ENCODE measurements around the gene ZSWIM5.

Gene ZSWIM5

GRCh38 chr1:45023663-45024062, 182.7 kb downstream of the ZSWIM5 start:
- no peak for DNase-seq (ENCODE audit: low read depth)

GRCh38 chr1:45018599-45019230, 187.7 kb downstream of the ZSWIM5 start:
- peak; percentile 56 for DNase-seq (ENCODE audit: low read depth)

- no peak for DNase-seq (ENCODE audit: low read depth)
Measured at GRCh38 chr1:45016767-45017166, 189.6 kb downstream of the ZSWIM5 start.

- DNase-seq (ENCODE audit: low read depth), result no peak
Measured at GRCh38 chr1:45016090-45016697, 190.2 kb downstream of the ZSWIM5 start.

DNA sequence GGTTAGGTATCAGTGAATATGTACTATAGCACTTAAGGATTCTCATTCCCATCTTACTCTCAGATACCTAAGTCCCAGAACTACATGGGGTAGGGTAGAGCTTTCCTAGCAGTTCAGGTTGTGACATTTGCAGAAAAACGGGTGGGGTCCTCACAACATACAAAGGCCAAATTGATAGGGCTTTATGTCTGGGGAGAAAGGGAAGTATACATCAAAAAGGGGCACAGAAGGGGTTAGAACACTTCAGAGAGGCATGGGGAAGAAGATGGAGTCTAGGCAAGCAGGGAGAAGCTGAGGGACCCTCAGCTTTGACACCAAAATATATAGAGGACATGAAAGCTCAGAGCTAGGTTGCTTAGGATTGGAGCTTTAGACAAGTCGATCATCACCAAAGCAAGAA, 190.7 kb downstream of the ZSWIM5 start:
- DNase-seq (ENCODE audit: low read depth), result no peak

- DNase-seq (ENCODE audit: low read depth), result peak; percentile 69
Measured at GRCh38 chr1:45014321-45015028, 191.9 kb downstream of the ZSWIM5 start.

- DNase-seq (ENCODE audit: low read depth), result no peak
Measured at GRCh38 chr1:45013551-45014209, 192.7 kb downstream of the ZSWIM5 start.

GRCh38 chr1:45012639-45013278, 193.6 kb downstream of the ZSWIM5 start:
- DNase-seq (ENCODE audit: low read depth), result peak; percentile 32

DNA sequence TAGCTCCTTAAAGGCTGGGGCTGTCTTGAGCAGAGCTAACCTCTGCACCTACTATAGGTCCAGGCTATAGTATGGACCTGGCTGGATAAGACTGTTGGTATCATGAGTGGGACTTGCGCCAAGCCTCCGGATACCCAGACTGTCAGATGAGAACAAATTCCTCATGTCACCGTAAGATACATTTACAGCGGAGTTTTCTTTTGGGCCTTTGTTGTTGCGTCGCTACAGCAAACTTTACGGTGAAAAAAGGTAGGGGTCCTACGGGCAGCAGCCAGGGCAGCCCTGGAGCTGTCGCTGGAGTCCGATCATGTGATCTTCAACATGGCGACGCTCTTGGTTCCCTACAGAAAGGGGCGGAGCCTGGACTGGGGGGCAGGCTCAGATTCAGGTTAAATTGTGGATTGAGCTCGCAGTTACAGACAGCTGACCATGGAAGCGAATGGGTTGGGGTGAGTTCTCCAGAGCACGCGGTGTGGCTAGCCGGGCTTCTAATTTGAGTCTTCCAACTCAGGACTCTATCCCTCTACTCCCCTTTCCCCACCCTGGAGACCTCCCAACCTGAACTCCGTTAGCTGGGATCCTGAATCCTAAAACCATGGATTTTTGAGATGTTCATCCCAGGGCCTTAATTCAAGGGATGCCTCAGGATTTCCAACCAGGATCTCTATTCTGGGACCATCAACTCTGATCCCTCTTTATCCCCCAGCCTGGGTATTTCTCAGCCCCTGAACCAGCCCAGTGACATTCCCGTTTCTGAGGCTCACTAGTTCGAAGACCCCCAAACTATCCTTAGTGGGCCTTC, 194.4 kb downstream of the ZSWIM5 start, which contains the start of gene UROD:
Gene UROD (plus strand): TSS at position 418 of the 802 bp plus-strand sequence. CDS start 12 bp downstream, at position 430.
- DNase-seq (ENCODE audit: low read depth), result peak; percentile 87

- DNase-seq (ENCODE audit: low read depth), result peak; percentile 59
Measured at GRCh38 chr1:45010855-45011811, 195.3 kb downstream of the ZSWIM5 start, which contains the start of gene HECTD3. TSS of gene HECTD3 (minus strand) at chr1:45011324. CDS start at chr1:45011257, 67 bp downstream.

- DNase-seq (ENCODE audit: low read depth), result no peak
Measured at GRCh38 chr1:45009956-45010854, 196.2 kb downstream of the ZSWIM5 start.

GRCh38 chr1:45009296-45009865, 197.0 kb downstream of the ZSWIM5 start:
- DNase-seq (ENCODE audit: low read depth), result no peak

DNA sequence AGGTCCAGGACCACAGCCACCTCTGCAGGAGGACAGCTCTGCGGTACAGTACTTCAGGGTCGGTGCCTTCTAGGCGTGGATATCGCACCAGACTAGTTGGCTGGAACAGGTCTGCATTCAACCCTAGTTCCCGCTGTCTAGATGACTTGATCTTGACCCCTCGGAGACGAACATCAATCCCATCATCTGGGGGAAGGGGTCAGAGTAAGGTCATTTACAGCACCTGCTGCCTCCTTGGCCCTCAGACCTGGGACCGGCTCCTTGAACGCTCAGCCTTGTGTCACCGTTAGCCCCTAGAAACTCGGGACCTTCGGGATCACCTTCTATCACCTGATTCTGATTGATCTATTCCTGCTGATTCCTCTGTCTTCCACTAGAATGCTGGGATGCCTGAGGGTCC, 197.9 kb downstream of the ZSWIM5 start:
- no peak for DNase-seq (ENCODE audit: low read depth)

- no peak for DNase-seq (ENCODE audit: low read depth)
Measured at GRCh38 chr1:45008076-45008475, 198.3 kb downstream of the ZSWIM5 start.

- DNase-seq (ENCODE audit: low read depth), result no peak
Measured at GRCh38 chr1:45007311-45007710, 199.1 kb downstream of the ZSWIM5 start.

GRCh38 chr1:45005761-45006160, 200.6 kb downstream of the ZSWIM5 start:
- DNase-seq (ENCODE audit: low read depth), result no peak

DNA sequence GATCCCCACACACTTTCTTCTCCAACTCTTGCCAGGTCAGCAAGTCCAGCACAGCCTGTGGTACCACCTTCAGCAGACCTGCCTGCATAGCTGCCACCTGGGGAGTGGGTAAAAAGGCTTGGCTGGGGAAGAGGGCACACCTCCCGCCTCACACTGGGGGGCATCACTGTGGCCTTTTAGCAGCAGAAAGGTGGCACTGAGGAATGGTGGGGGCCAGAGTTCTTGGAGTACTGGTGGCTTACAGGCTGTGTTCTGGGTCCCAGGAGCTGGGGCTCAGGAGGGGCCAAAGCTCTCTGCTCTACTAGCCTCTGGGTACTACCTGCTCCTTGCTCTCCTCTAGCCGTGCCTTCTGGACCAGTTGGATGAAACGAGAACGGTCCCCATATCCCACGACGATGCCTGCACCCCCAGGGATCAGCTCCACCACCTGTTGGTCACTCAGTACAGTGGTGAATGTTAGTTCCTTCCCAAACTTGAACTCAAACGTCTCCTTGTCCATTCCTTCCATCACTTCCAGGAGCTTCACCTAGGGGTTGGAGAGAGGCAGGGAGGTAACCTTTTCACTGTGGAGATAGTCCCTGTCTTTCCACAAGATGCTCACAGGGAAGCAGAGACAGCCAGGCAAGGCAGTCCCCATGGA, 202.0 kb downstream of the ZSWIM5 start:
- no peak for DNase-seq (ENCODE audit: low read depth)

- no peak for DNase-seq (ENCODE audit: low read depth)
Measured at GRCh38 chr1:45003741-45004140, 202.7 kb downstream of the ZSWIM5 start.
